ENCODE measurements around the gene MPPED1. TPM values are rescaled to one million over a fixed set of nuclear protein-coding genes. Genes with fewer than 3 reads are reported as not detected.

MPPED1 gene
- total RNA-seq, 1 experiment from 2014 or later, result 0.28 TPM

- Histone ChIP-seq H3K23ac (ENCODE audit: insufficient read length, low read depth, low read length) (no peak overlapping the region), H4K20me1 (ENCODE audit: control insufficient read depth, insufficient read depth, insufficient read length) (no peaks in the 10 kb centered on the region), H3K4me2 (ENCODE audit: insufficient read depth, insufficient read length, low read length) (no peak overlapping the region), H3K27me3 (ENCODE audit: insufficient read depth, low read length) (no peaks in the 10 kb centered on the region; the same call in 1 of the 2 replicates), H3K79me2 (ENCODE audit: insufficient read depth, low read length) (no peaks in the 10 kb centered on the region), H3K27ac (ENCODE audit: insufficient read length, low read depth, low read length) (no peak overlapping the region), H3K4me1 (ENCODE audit: insufficient read depth, low read length) (no peaks in the 10 kb centered on the region), H4K5ac (ENCODE audit: insufficient read length, low read depth, low read length) (no peak overlapping the region), H3K79me1 (ENCODE audit: insufficient read depth, low read depth, low read length, poor library complexity, severe bottlenecking) (no peaks in the 10 kb centered on the region), H2BK12ac (ENCODE audit: insufficient read length, low read depth, low read length) (no peak overlapping the region), H2BK120ac (ENCODE audit: low read depth, low read length, poor library complexity, severe bottlenecking) (no peak overlapping the region), H3K18ac (ENCODE audit: insufficient read length, low read depth, low read length) (no peak overlapping the region), H2BK5ac (ENCODE audit: insufficient read length, low read length) (no peak overlapping the region), H4K91ac (ENCODE audit: insufficient read length, low read depth, low read length) (no peak overlapping the region), H2AK5ac (ENCODE audit: insufficient read length, low read length) (no peak overlapping the region), H2AFZ (ENCODE audit: low read length) (no peak overlapping the region), H3K56ac (ENCODE audit: insufficient read length, low read depth, low read length) (no peak overlapping the region), H3K4ac (ENCODE audit: low read depth, low read length) (no peak overlapping the region), H3K9me3 (ENCODE audit: control insufficient read depth, low read depth, low read length) (no peaks in the 10 kb centered on the region), H2BK20ac (ENCODE audit: low read depth, low read length, poor library complexity, severe bottlenecking) (no peak overlapping the region), H3T11ph (ENCODE audit: low read length) (no peak overlapping the region), H2BK15ac (ENCODE audit: low read depth, low read length) (no peak overlapping the region), H3K9ac (ENCODE audit: extremely low read depth, insufficient read length, low read length) (no peak overlapping the region), H4K8ac (replicated peaks; ENCODE audit: insufficient read length, low read depth, low read length) (no peak overlapping the region), H3K23me2 (ENCODE audit: insufficient read length, low read depth, low read length, poor library complexity, severe bottlenecking) (peaks cover 3% of the 10 kb centered on the region), H3K14ac (ENCODE audit: insufficient read depth, low read length) (no peak overlapping the region)
- no CpG with 5 or more reads among the region's 14 CpGs for WGBS (ENCODE audit: extremely low coverage, insufficient read length, low lambda C conversion rate)
- TF ChIP-seq, protein P1, sequence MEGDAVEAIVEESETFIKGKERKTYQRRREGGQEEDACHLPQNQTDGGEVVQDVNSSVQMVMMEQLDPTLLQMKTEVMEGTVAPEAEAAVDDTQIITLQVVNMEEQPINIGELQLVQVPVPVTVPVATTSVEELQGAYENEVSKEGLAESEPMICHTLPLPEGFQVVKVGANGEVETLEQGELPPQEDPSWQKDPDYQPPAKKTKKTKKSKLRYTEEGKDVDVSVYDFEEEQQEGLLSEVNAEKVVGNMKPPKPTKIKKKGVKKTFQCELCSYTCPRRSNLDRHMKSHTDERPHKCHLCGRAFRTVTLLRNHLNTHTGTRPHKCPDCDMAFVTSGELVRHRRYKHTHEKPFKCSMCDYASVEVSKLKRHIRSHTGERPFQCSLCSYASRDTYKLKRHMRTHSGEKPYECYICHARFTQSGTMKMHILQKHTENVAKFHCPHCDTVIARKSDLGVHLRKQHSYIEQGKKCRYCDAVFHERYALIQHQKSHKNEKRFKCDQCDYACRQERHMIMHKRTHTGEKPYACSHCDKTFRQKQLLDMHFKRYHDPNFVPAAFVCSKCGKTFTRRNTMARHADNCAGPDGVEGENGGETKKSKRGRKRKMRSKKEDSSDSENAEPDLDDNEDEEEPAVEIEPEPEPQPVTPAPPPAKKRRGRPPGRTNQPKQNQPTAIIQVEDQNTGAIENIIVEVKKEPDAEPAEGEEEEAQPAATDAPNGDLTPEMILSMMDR (conservative IDR thresholded peaks at IDR 0.05), result no peak
- Mint-ChIP-seq H3K27me3 (ENCODE audit: low read depth) (peaks cover 19% of the 10 kb centered on the region), H3K27ac (no peak overlapping the region), H3K4me3 (no peak overlapping the region), H3K9me3 (no peaks in the 10 kb centered on the region), H3K36me3 (ENCODE audit: insufficient read depth in 1 of 3, low read depth in 3 of 3) (no peaks in the 10 kb centered on the region), H3K4me1 (peaks cover 0 to 21% of the 10 kb centered on the region in 2 experiments; a peak in 2 of 4 replicates)
- DNase-seq, result no peak
Observed at GRCh38 chr22:43400449-43400848, 11.4 kb upstream of the MPPED1 start.

Data from H9 (cell line).